IMR-90 (cell line): ENCODE results near the gene SAMD5. TPM values are rescaled to one million over a fixed set of nuclear protein-coding genes. Genes with fewer than 3 reads are reported as not detected.
A peak's percentile ranks its signal among the peaks of the same experiment; 100 is the strongest.

Experiments
- ATAC-seq: fragments of 200-7000 bp; cut with Tn5 transposase; 2 replicates; pipeline ENCODE4 v1.9.1; 2020; ENCODE audit warnings: low read depth, mild to moderate bottlenecking, moderate library complexity
- BruUV-seq: library from RNA; stranded (reverse); fragments of 400-500 nt; replicated peaks from 2 replicates; lab custom pipeline; 2021; lab: Mats Ljungman, UMichigan
- CTCF ChIA-PET: fragments of 300-600 bp; formaldehyde crosslinking; extraction: SDS; loops from one replicate; lab custom pipeline; 2021; ENCODE audit warnings: antibody characterized with exemption; lab: Yijun Ruan, JAX
- POLR2A ChIA-PET: fragments of 300-600 bp; sonication (Branson Sonifier 250); formaldehyde crosslinking; loops from one replicate; lab custom pipeline; 2022; ENCODE audit warnings: antibody characterized with exemption; ENCODE audit not compliant: unreplicated experiment; lab: Charles Lee
- DNase-seq: peaks from one replicate; pipeline ENCODE4 v3.0.0; 2013
- H2AFZ ChIP-seq: replicated peaks from 2 replicates; pipeline ENCODE3; 2013; ENCODE audit warnings: low read length, mild to moderate bottlenecking; ENCODE audit not compliant: poor library complexity
- H2AK5ac ChIP-seq: 2 replicates; pipeline ENCODE4 v1.6.1; 2013; ENCODE audit warnings: low read depth, low read length, inconsistent platforms
- H2AK9ac ChIP-seq: replicated peaks from 2 replicates; pipeline ENCODE3; 2013; ENCODE audit warnings: mild to moderate bottlenecking, low read depth, low read length, moderate library complexity; ENCODE audit not compliant: poor library complexity
- H2BK120ac ChIP-seq: 2 replicates; pipeline ENCODE4 v1.6.1; 2013; ENCODE audit warnings: low read depth, low read length, inconsistent platforms
- H2BK15ac ChIP-seq: 3 replicates; pipeline ENCODE4 v1.6.1; 2013; ENCODE audit warnings: low read depth, low read length, inconsistent platforms
- H2BK20ac ChIP-seq: 2 replicates; pipeline ENCODE4 v1.6.1; 2013; ENCODE audit warnings: low read depth, mild to moderate bottlenecking, inconsistent platforms, low read length, moderate library complexity
- H2BK5ac ChIP-seq: 2 replicates; pipeline ENCODE4 v1.6.1; 2013; ENCODE audit warnings: mild to moderate bottlenecking, low read depth, low read length, inconsistent platforms; ENCODE audit not compliant: poor library complexity, severe bottlenecking
- H3K14ac ChIP-seq: replicated peaks from 2 replicates; pipeline ENCODE4 v1.6.1; 2013; ENCODE audit warnings: low read depth, low read length, inconsistent platforms
- H3K18ac ChIP-seq: 2 replicates; pipeline ENCODE4 v1.6.1; 2013; ENCODE audit warnings: low read depth, low read length, control low read depth
- H3K23ac ChIP-seq: 2 replicates; pipeline ENCODE4 v1.6.1; 2013; ENCODE audit warnings: low read depth, low read length, inconsistent platforms
- H3K27ac ChIP-seq: 2 replicates; pipeline ENCODE4 v1.5.1; 2013; ENCODE audit warnings: mild to moderate bottlenecking, control low read depth, low read length; ENCODE audit not compliant: insufficient read depth
- H3K27me3 ChIP-seq: 2 replicates; pipeline ENCODE4 v1.6.1; 2013; ENCODE audit warnings: low read length; ENCODE audit not compliant: control insufficient read depth, insufficient read depth
- H3K36me3 ChIP-seq: 2 replicates; pipeline ENCODE4 v1.6.1; 2013; ENCODE audit warnings: low read length, mixed read lengths; ENCODE audit not compliant: control insufficient read depth, insufficient read depth
- H3K4ac ChIP-seq: 2 replicates; pipeline ENCODE4 v1.6.1; 2013; ENCODE audit warnings: low read depth, low read length, inconsistent platforms
- H3K4me1 ChIP-seq: 2 replicates; pipeline ENCODE4 v1.6.1; 2013; ENCODE audit warnings: low read length, mixed read lengths; ENCODE audit not compliant: control insufficient read depth, insufficient read depth
- H3K4me2 ChIP-seq: 2 replicates; pipeline ENCODE4 v1.6.1; 2013; ENCODE audit warnings: low read depth, mild to moderate bottlenecking, control low read depth, low read length, moderate library complexity
- H3K4me3 ChIP-seq: 2 replicates; pipeline ENCODE4 v1.5.1; 2013; ENCODE audit warnings: low read depth, mild to moderate bottlenecking, control low read depth, low read length, moderate library complexity; ENCODE audit not compliant: insufficient read depth
- H3K56ac ChIP-seq: 2 replicates; pipeline ENCODE4 v1.6.1; 2013; ENCODE audit warnings: low read length, inconsistent platforms; ENCODE audit not compliant: insufficient read depth; ENCODE audit errors: extremely low read depth
- H3K79me1 ChIP-seq, 2 experiments: 2 replicates each; pipeline ENCODE4 v1.6.1; 2013; ENCODE audit warnings: low read length in 2 of 2, inconsistent platforms in 1 of 2, low read depth in 1 of 2
- H3K9ac ChIP-seq: 2 replicates; pipeline ENCODE4 v1.6.1; 2013; ENCODE audit warnings: low read depth, low read length, control low read depth
- H3K9me1 ChIP-seq: 2 replicates; pipeline ENCODE4 v1.6.1; 2013; ENCODE audit warnings: low read length, inconsistent platforms; ENCODE audit not compliant: insufficient read depth
- H3K9me3 ChIP-seq: 2 replicates; pipeline ENCODE4 v1.6.1; 2013; ENCODE audit warnings: low read length; ENCODE audit not compliant: control insufficient read depth, insufficient read depth
- H4K20me1 ChIP-seq: 2 replicates; pipeline ENCODE4 v1.6.1; 2013; ENCODE audit warnings: low read length, inconsistent platforms; ENCODE audit not compliant: insufficient read depth
- H4K5ac ChIP-seq: 2 replicates; pipeline ENCODE4 v1.6.1; 2013; ENCODE audit warnings: mild to moderate bottlenecking, low read depth, low read length, control low read depth
- H4K8ac ChIP-seq, 2 experiments: 2 replicates each; pipeline ENCODE4 v1.6.1; 2013; ENCODE audit warnings: low read depth in 2 of 2, low read length in 2 of 2, control low read depth in 1 of 2, inconsistent platforms in 1 of 2
- H4K91ac ChIP-seq: 2 replicates; pipeline ENCODE4 v1.6.1; 2013; ENCODE audit warnings: low read depth, low read length, inconsistent platforms; ENCODE audit not compliant: insufficient read depth
- BHLHE40 ChIP-seq: fragments of 150-350 bp; IDR thresholded peaks from 2 replicates; pipeline ENCODE4 v1.6.1; 2016; ENCODE audit warnings: mild to moderate bottlenecking, low read depth, low read length
- CEBPB ChIP-seq: IDR thresholded peaks from 2 replicates; pipeline ENCODE4 v1.6.1; 2012; ENCODE audit warnings: low read depth, low read length, improper control_type of control experiment
- CHD1 ChIP-seq: IDR thresholded peaks from 2 replicates; pipeline ENCODE4 v1.6.1; 2012; ENCODE audit warnings: low read depth, low read length, improper control_type of control experiment
- ELK1 ChIP-seq: fragments of 150-350 bp; IDR thresholded peaks from 2 replicates; pipeline ENCODE4 v1.6.1; 2016; ENCODE audit warnings: low read depth, mild to moderate bottlenecking, low read length, moderate library complexity, borderline replicate concordance
- FOS ChIP-seq: fragments of 150-350 bp; IDR thresholded peaks from 2 replicates; pipeline ENCODE4 v1.6.1; 2016; ENCODE audit warnings: low read depth, low read length
- MAFK ChIP-seq: IDR thresholded peaks from 2 replicates; pipeline ENCODE4 v1.6.1; 2012; ENCODE audit warnings: low read depth, low read length, improper control_type of control experiment
- MAZ ChIP-seq: IDR thresholded peaks from 2 replicates; pipeline ENCODE4 v1.6.1; 2012; ENCODE audit warnings: low read depth, mild to moderate bottlenecking, low read length, improper control_type of control experiment, moderate library complexity, borderline replicate concordance
- MXI1 ChIP-seq: IDR thresholded peaks from 2 replicates; pipeline ENCODE4 v1.6.1; 2012; ENCODE audit warnings: low read depth, mild to moderate bottlenecking, low read length, moderate library complexity, borderline replicate concordance
- NFE2L2 ChIP-seq: fragments of 150-350 bp; IDR thresholded peaks from 2 replicates; pipeline ENCODE4 v1.6.1; 2016; ENCODE audit warnings: low read depth, mild to moderate bottlenecking, low read length
- POLR2A ChIP-seq: IDR thresholded peaks from 2 replicates; pipeline ENCODE4 v1.6.1; 2012; ENCODE audit warnings: mild to moderate bottlenecking, low read depth, low read length
- RAD21 ChIP-seq: IDR thresholded peaks from 2 replicates; pipeline ENCODE4 v1.6.1; 2012; ENCODE audit warnings: low read length, improper control_type of control experiment
- RCOR1 ChIP-seq: IDR thresholded peaks from 2 replicates; pipeline ENCODE4 v1.6.1; 2012; ENCODE audit warnings: mild to moderate bottlenecking, low read length, improper control_type of control experiment; ENCODE audit not compliant: insufficient replicate concordance
- RFX5 ChIP-seq: IDR thresholded peaks from 2 replicates; pipeline ENCODE4 v1.8.0; 2012; ENCODE audit warnings: low read depth, mild to moderate bottlenecking, low read length, moderate library complexity
- SMC3 ChIP-seq: fragments of 150-350 bp; IDR thresholded peaks from 2 replicates; pipeline ENCODE4 v1.6.1; 2016; ENCODE audit warnings: low read depth, mild to moderate bottlenecking, antibody characterized with exemption, low read length, moderate library complexity
- WGBS, 2 experiments: methylation state at CpG; one replicate each; pipeline versions ENCODE4 v1.1.5 to v1.1.7; 2013; ENCODE audit warnings: missing lambda C conversion rate in 2 of 2; ENCODE audit not compliant: insufficient read length in 1 of 2; ENCODE audit errors: extremely low coverage in 2 of 2; 5-methylcytosine and 5-hydroxymethylcytosine counted together
- dilution Hi-C: fragments of 300-500 bp; cut with HindIII; formaldehyde crosslinking; loops from one replicate; pipeline ENCODE4 v1.14.3; 2018; ENCODE audit warnings: low sequenced_read_pairs; ENCODE audit not compliant: unreplicated experiment
- in situ Hi-C: fragments of 300-500 bp; cut with MboI; formaldehyde crosslinking; loops from 3 replicates; pipeline ENCODE4 v1.14.3; 2019; ENCODE audit warnings: low sequenced_read_pairs, inconsistent platforms, mixed read lengths
- intact Hi-C: fragments of 100-400 bp; cut with micrococcal nuclease; formaldehyde crosslinking; loops from 2 replicates; pipeline ENCODE4 v1.10.0; 2022
- polyA plus RNA-seq, 3 experiments: library from polyadenylated mRNA; depleted of rRNA; stranded (reverse); fragments of >200 nt; gene quantifications; 2 replicates each; pipeline ENCODE4 v1.2.3, GENCODE V29; 2012; ENCODE audit warnings: low replicate concordance in 1 of 3
- total RNA-seq: library from RNA; depleted of rRNA; stranded (reverse); fragments of >200 nt; gene quantifications from 2 replicates; pipeline ENCODE4 v1.2.3, GENCODE V29; 2012

Gene SAMD5
- total and polyA plus RNA-seq, 2 of the 4 experiments (the other 2 are of a cell fraction): 1.0 to 1.6 TPM

GRCh38 chr6:147618927-147619326 lies 110.4 kb downstream of the SAMD5 start:
- no CpG with 5 or more reads among the region's 6 CpGs for WGBS, 2 experiments
- Histone ChIP-seq H2BK15ac (no peak overlapping the region; the same call in 2 of the 3 replicates), H4K5ac (no peak overlapping the region), H2AFZ (no peak overlapping the region), H3K9ac (no peak overlapping the region), H3K4me1 (peaks cover 13% of the 10 kb centered on the region), H4K8ac (no peak overlapping the region), H3K14ac (no peak overlapping the region), H3K18ac (peak overlapping the region; percentile 54; the same call in 1 of the 2 replicates), H2BK5ac (no peak overlapping the region), H3K27ac (no peak overlapping the region), H3K56ac (no peak overlapping the region), H2AK5ac (no peak overlapping the region), H2BK120ac (no peak overlapping the region), H3K23ac (no peak overlapping the region), H3K4me2 (no peak overlapping the region), H2AK9ac (no peak overlapping the region), H3K9me3 (no peaks in the 10 kb centered on the region), H4K20me1 (no peaks in the 10 kb centered on the region), H3K4me3 (no peak overlapping the region), H3K27me3 (no peaks in the 10 kb centered on the region), H3K36me3 (no peaks in the 10 kb centered on the region), H2BK20ac (no peak overlapping the region), H4K91ac (no peak overlapping the region), H3K79me1 (no peaks in the 10 kb centered on the region), H3K9me1 (0 out of 2 replicates have a peak, but pooled peaks cover 7% of the 10 kb centered on the region), H3K4ac (no peak overlapping the region)
- in situ Hi-C loops: no loop called here
- dilution Hi-C loops: no loop called here
- BruUV-seq: no TSS peak
- no peak for DNase-seq
- no peak for ATAC-seq
- intact Hi-C loops: no loop called here
- POLR2A ChIA-PET: no interaction called here
- CTCF ChIA-PET: interaction anchor here (0.6 kb wide), 1 partner anchor 48 kb away, joined by 3 read pairs; no protein-coding TSS in a partner anchor
- no peak for TF ChIP-seq POLR2A
- TF ChIP-seq MAZ: no peak
- no peak for TF ChIP-seq RAD21
- TF ChIP-seq RFX5: no peak
- TF ChIP-seq NFE2L2: no peak
- no peak for TF ChIP-seq RCOR1
- no peak for TF ChIP-seq CHD1
- no peak for TF ChIP-seq SMC3
- no peak for TF ChIP-seq FOS
- TF ChIP-seq MXI1: no peak
- no peak for TF ChIP-seq BHLHE40
- no peak for TF ChIP-seq MAFK
- TF ChIP-seq CEBPB: no peak
- no peak for TF ChIP-seq ELK1
